Measurements from ENCODE around the gene SLC9A5. TPM values are rescaled to one million over a fixed set of nuclear protein-coding genes. Genes with fewer than 3 reads are reported as not detected.
A peak's percentile ranks its signal among the peaks of the same experiment; 100 is the strongest.

Gene SLC9A5
- total RNA-seq, 1 experiment from 2014 or later, result 5.2 TPM

GRCh38 chr16:67264866-67265265 is 16.1 kb downstream of the SLC9A5 start:
- Histone ChIP-seq H3K9me3 (ENCODE audit: insufficient read depth, low read depth) (no peaks in the 10 kb centered on the region), H3K36me3 (ENCODE audit: low read depth) (no peaks in the 10 kb centered on the region), H3K79me2 (ENCODE audit: low read depth) (no peaks in the 10 kb centered on the region), H3K27ac (no peak overlapping the region), H2AFZ (no peak overlapping the region), H4K20me1 (ENCODE audit: insufficient read depth) (no peaks in the 10 kb centered on the region), H3K4me3 (no peak overlapping the region), H3K4me1 (replicated peaks; ENCODE audit: insufficient read depth) (peaks cover 18% of the 10 kb centered on the region), H3K4me2 (no peak overlapping the region), H3K9me2 (ENCODE audit: insufficient read depth) (no peaks in the 10 kb centered on the region), H3F3A (ENCODE audit: insufficient read depth, low read depth) (peaks cover 17% of the 10 kb centered on the region), H3K27me3 (ENCODE audit: insufficient read depth, low read depth) (no peaks in the 10 kb centered on the region)
- intact Hi-C loops (cut with micrococcal nuclease; ENCODE audit: unreplicated experiment), result loop anchor here (5.0 kb wide), 1 partner anchor 72 kb away; no protein-coding TSS in a partner anchor
- POLR2A ChIA-PET (ENCODE audit: unreplicated experiment), result no interaction called here
- TF ChIP-seq CTCF (conservative IDR thresholded peaks at IDR 0.05), result no peak
- no peak for TF ChIP-seq EZH2 (IDR thresholded peaks at IDR 0.05; ENCODE audit: low read depth)
- CTCF ChIA-PET, result no interaction called here
- BruUV-seq (replicated peaks), result no TSS peak
- no peak for DNase-seq

- no peaks in the 10 kb centered on the region for H3K27me3 ChIP-seq (ENCODE audit: insufficient read depth, low read depth)
- H3K36me3 ChIP-seq (ENCODE audit: low read depth), result no peaks in the 10 kb centered on the region
- intact Hi-C loops (cut with micrococcal nuclease; ENCODE audit: unreplicated experiment), result no loop called here
- ChIA-PET CTCF (interaction anchor here (0.6 to 0.7 kb wide), 2 partner anchors 11 to 58 kb away, joined by 3 to 4 read pairs; no protein-coding TSS in a partner anchor), POLR2A (ENCODE audit: unreplicated experiment) (interaction anchor here (0.7 kb wide), 1 partner anchor 64 kb away, joined by 5 read pairs; no protein-coding TSS in a partner anchor)
- peaks cover 18% of the 10 kb centered on the region for H3K4me1 ChIP-seq (replicated peaks; ENCODE audit: insufficient read depth)
- no peak for DNase-seq
- BruUV-seq (replicated peaks), result no TSS peak
- H3K9me2 ChIP-seq (ENCODE audit: insufficient read depth), result no peaks in the 10 kb centered on the region
- no peak overlapping the region for H3K27ac ChIP-seq
- H3K79me2 ChIP-seq (ENCODE audit: low read depth), result no peaks in the 10 kb centered on the region
- TF ChIP-seq CTCF (conservative IDR thresholded peaks at IDR 0.05) (no peak), EZH2 (IDR thresholded peaks at IDR 0.05; ENCODE audit: low read depth) (no peak)
- H2AFZ ChIP-seq, result no peak overlapping the region
- no peak overlapping the region for H3K4me3 ChIP-seq
- no peaks in the 10 kb centered on the region for H4K20me1 ChIP-seq (ENCODE audit: insufficient read depth)
- no peak overlapping the region for H3K4me2 ChIP-seq
- no peaks in the 10 kb centered on the region for H3K9me3 ChIP-seq (ENCODE audit: insufficient read depth, low read depth)
- peaks cover 24% of the 10 kb centered on the region for H3F3A ChIP-seq (ENCODE audit: insufficient read depth, low read depth)
Observed at GRCh38 chr16:67265834-67266233, 17.1 kb downstream of the SLC9A5 start.

GRCh38 chr16:67268136-67268579 is 19.4 kb downstream of the SLC9A5 start:
- no peaks in the 10 kb centered on the region for H3K36me3 ChIP-seq (ENCODE audit: low read depth)
- intact Hi-C loops (cut with micrococcal nuclease; ENCODE audit: unreplicated experiment), result no loop called here
- POLR2A ChIA-PET (ENCODE audit: unreplicated experiment), result interaction anchor here (0.6 to 0.8 kb wide), 9 partner anchors 17 to 394 kb away, joined by 3 to 24 read pairs (median 8); partner anchors contain the start of gene HSD11B2
- DNase-seq, result peak; percentile 83 to 87
- CTCF ChIA-PET, result interaction anchor here (0.6 to 0.9 kb wide), 4 partner anchors 9 to 996 kb away, joined by 3 to 11 read pairs (median 10); partner anchors contain the start of gene SLC7A6
- H3K9me2 ChIP-seq (ENCODE audit: insufficient read depth), result no peaks in the 10 kb centered on the region
- TF ChIP-seq CTCF (conservative IDR thresholded peaks at IDR 0.05), result no peak
- no peak for TF ChIP-seq EZH2 (IDR thresholded peaks at IDR 0.05; ENCODE audit: low read depth)
- H3K4me2 ChIP-seq, result peak overlapping the region; percentile 15; the same call in 1 of the 2 replicates
- peaks cover 25% of the 10 kb centered on the region for H3F3A ChIP-seq (ENCODE audit: insufficient read depth, low read depth)
- H3K27me3 ChIP-seq (ENCODE audit: insufficient read depth, low read depth), result no peaks in the 10 kb centered on the region
- H3K4me1 ChIP-seq (replicated peaks; ENCODE audit: insufficient read depth), result peaks cover 18% of the 10 kb centered on the region
- no peak overlapping the region for H3K4me3 ChIP-seq
- no peaks in the 10 kb centered on the region for H3K9me3 ChIP-seq (ENCODE audit: insufficient read depth, low read depth)
- no peak overlapping the region for H2AFZ ChIP-seq
- no peaks in the 10 kb centered on the region for H3K79me2 ChIP-seq (ENCODE audit: low read depth)
- H4K20me1 ChIP-seq (ENCODE audit: insufficient read depth), result no peaks in the 10 kb centered on the region
- BruUV-seq (replicated peaks), result no TSS peak
- no peak overlapping the region for H3K27ac ChIP-seq
